Camera-type eye (tissue), 1 donor: Measurements from ENCODE around the gene SCGB1D1. TPM values are rescaled to one million over a fixed set of nuclear protein-coding genes. Genes with fewer than 3 reads are reported as not detected.

Experiments used
- total RNA-seq: library from RNA; depleted of rRNA; stranded (reverse); fragments of >200 nt; gene quantifications from one replicate; pipeline ENCODE4 v1.2.3, GENCODE V29; 2014

The SCGB1D1 gene
- not detected for total RNA-seq

GRCh38 chr11:62190011-62190410, at the start of gene SCGB1D1:
TSS of gene SCGB1D1 (plus strand) at chr11:62190216. CDS start at chr11:62190285, 69 bp downstream.

GRCh38 chr11:62242021-62242420, 52.0 kb downstream of the SCGB1D1 start, which contains the start of gene SCGB1D2:
TSS of gene SCGB1D2 (plus strand) at chr11:62242239. CDS start at chr11:62242308, 69 bp downstream.

Other genes with a start within 250 kb of the SCGB1D1 start
- gene BEST1, start 239.9 kb upstream of the SCGB1D1 start, total RNA-seq, result 66.5 TPM
- gene FTH1, start 222.6 kb upstream of the SCGB1D1 start, total RNA-seq, result 779 TPM
- 28.0 TPM for gene INCENP, start 66.2 kb upstream of the SCGB1D1 start, total RNA-seq
- gene SCGB2A1, start 18.5 kb downstream of the SCGB1D1 start, total RNA-seq, result not detected
- not detected for gene SCGB1D2, start 52.0 kb downstream of the SCGB1D1 start, total RNA-seq
- gene SCGB2A2, start 79.9 kb downstream of the SCGB1D1 start, total RNA-seq, result not detected
- gene SCGB1D4, start 108.9 kb downstream of the SCGB1D1 start, total RNA-seq, result not detected
- gene ASRGL1, start 147.2 kb downstream of the SCGB1D1 start, total RNA-seq, result 17.8 TPM
- not detected for gene SCGB1A1, start 228.8 kb downstream of the SCGB1D1 start, total RNA-seq